IMR-90 (cell line): ENCODE measurements around the gene NLRP14. TPM values are rescaled to one million over a fixed set of nuclear protein-coding genes. Genes with fewer than 3 reads are reported as not detected.

Experiments
- ATAC-seq: fragments of 200-7000 bp; cut with Tn5 transposase; 2 replicates; pipeline ENCODE4 v1.9.1; 2020; ENCODE audit warnings: low read depth, mild to moderate bottlenecking, moderate library complexity
- BruUV-seq: library from RNA; stranded (reverse); fragments of 400-500 nt; replicated peaks from 2 replicates; lab custom pipeline; 2021; lab: Mats Ljungman, UMichigan
- CTCF ChIA-PET: fragments of 300-600 bp; formaldehyde crosslinking; extraction: SDS; loops from one replicate; lab custom pipeline; 2021; ENCODE audit warnings: antibody characterized with exemption; lab: Yijun Ruan, JAX
- POLR2A ChIA-PET: fragments of 300-600 bp; sonication (Branson Sonifier 250); formaldehyde crosslinking; loops from one replicate; lab custom pipeline; 2022; ENCODE audit warnings: antibody characterized with exemption; ENCODE audit not compliant: unreplicated experiment; lab: Charles Lee
- DNase-seq: peaks from one replicate; pipeline ENCODE4 v3.0.0; 2013
- H2AFZ ChIP-seq: replicated peaks from 2 replicates; pipeline ENCODE3; 2013; ENCODE audit warnings: low read length, mild to moderate bottlenecking; ENCODE audit not compliant: poor library complexity
- H2AK5ac ChIP-seq: 2 replicates; pipeline ENCODE4 v1.6.1; 2013; ENCODE audit warnings: low read depth, low read length, inconsistent platforms
- H2AK9ac ChIP-seq: replicated peaks from 2 replicates; pipeline ENCODE3; 2013; ENCODE audit warnings: mild to moderate bottlenecking, low read depth, low read length, moderate library complexity; ENCODE audit not compliant: poor library complexity
- H2BK120ac ChIP-seq: 2 replicates; pipeline ENCODE4 v1.6.1; 2013; ENCODE audit warnings: low read depth, low read length, inconsistent platforms
- H2BK15ac ChIP-seq: 3 replicates; pipeline ENCODE4 v1.6.1; 2013; ENCODE audit warnings: low read depth, low read length, inconsistent platforms
- H2BK20ac ChIP-seq: 2 replicates; pipeline ENCODE4 v1.6.1; 2013; ENCODE audit warnings: low read depth, mild to moderate bottlenecking, inconsistent platforms, low read length, moderate library complexity
- H2BK5ac ChIP-seq: 2 replicates; pipeline ENCODE4 v1.6.1; 2013; ENCODE audit warnings: mild to moderate bottlenecking, low read depth, low read length, inconsistent platforms; ENCODE audit not compliant: poor library complexity, severe bottlenecking
- H3K14ac ChIP-seq: replicated peaks from 2 replicates; pipeline ENCODE4 v1.6.1; 2013; ENCODE audit warnings: low read depth, low read length, inconsistent platforms
- H3K18ac ChIP-seq: 2 replicates; pipeline ENCODE4 v1.6.1; 2013; ENCODE audit warnings: low read depth, low read length, control low read depth
- H3K23ac ChIP-seq: 2 replicates; pipeline ENCODE4 v1.6.1; 2013; ENCODE audit warnings: low read depth, low read length, inconsistent platforms
- H3K27ac ChIP-seq: 2 replicates; pipeline ENCODE4 v1.5.1; 2013; ENCODE audit warnings: mild to moderate bottlenecking, control low read depth, low read length; ENCODE audit not compliant: insufficient read depth
- H3K27me3 ChIP-seq: 2 replicates; pipeline ENCODE4 v1.6.1; 2013; ENCODE audit warnings: low read length; ENCODE audit not compliant: control insufficient read depth, insufficient read depth
- H3K36me3 ChIP-seq: 2 replicates; pipeline ENCODE4 v1.6.1; 2013; ENCODE audit warnings: low read length, mixed read lengths; ENCODE audit not compliant: control insufficient read depth, insufficient read depth
- H3K4ac ChIP-seq: 2 replicates; pipeline ENCODE4 v1.6.1; 2013; ENCODE audit warnings: low read depth, low read length, inconsistent platforms
- H3K4me1 ChIP-seq: 2 replicates; pipeline ENCODE4 v1.6.1; 2013; ENCODE audit warnings: low read length, mixed read lengths; ENCODE audit not compliant: control insufficient read depth, insufficient read depth
- H3K4me2 ChIP-seq: 2 replicates; pipeline ENCODE4 v1.6.1; 2013; ENCODE audit warnings: low read depth, mild to moderate bottlenecking, control low read depth, low read length, moderate library complexity
- H3K4me3 ChIP-seq: 2 replicates; pipeline ENCODE4 v1.5.1; 2013; ENCODE audit warnings: low read depth, mild to moderate bottlenecking, control low read depth, low read length, moderate library complexity; ENCODE audit not compliant: insufficient read depth
- H3K56ac ChIP-seq: 2 replicates; pipeline ENCODE4 v1.6.1; 2013; ENCODE audit warnings: low read length, inconsistent platforms; ENCODE audit not compliant: insufficient read depth; ENCODE audit errors: extremely low read depth
- H3K79me1 ChIP-seq, 2 experiments: 2 replicates each; pipeline ENCODE4 v1.6.1; 2013; ENCODE audit warnings: low read length in 2 of 2, inconsistent platforms in 1 of 2, low read depth in 1 of 2
- H3K9ac ChIP-seq: 2 replicates; pipeline ENCODE4 v1.6.1; 2013; ENCODE audit warnings: low read depth, low read length, control low read depth
- H3K9me1 ChIP-seq: 2 replicates; pipeline ENCODE4 v1.6.1; 2013; ENCODE audit warnings: low read length, inconsistent platforms; ENCODE audit not compliant: insufficient read depth
- H3K9me3 ChIP-seq: 2 replicates; pipeline ENCODE4 v1.6.1; 2013; ENCODE audit warnings: low read length; ENCODE audit not compliant: control insufficient read depth, insufficient read depth
- H4K20me1 ChIP-seq: 2 replicates; pipeline ENCODE4 v1.6.1; 2013; ENCODE audit warnings: low read length, inconsistent platforms; ENCODE audit not compliant: insufficient read depth
- H4K5ac ChIP-seq: 2 replicates; pipeline ENCODE4 v1.6.1; 2013; ENCODE audit warnings: mild to moderate bottlenecking, low read depth, low read length, control low read depth
- H4K8ac ChIP-seq, 2 experiments: 2 replicates each; pipeline ENCODE4 v1.6.1; 2013; ENCODE audit warnings: low read depth in 2 of 2, low read length in 2 of 2, control low read depth in 1 of 2, inconsistent platforms in 1 of 2
- H4K91ac ChIP-seq: 2 replicates; pipeline ENCODE4 v1.6.1; 2013; ENCODE audit warnings: low read depth, low read length, inconsistent platforms; ENCODE audit not compliant: insufficient read depth
- FOS ChIP-seq: fragments of 150-350 bp; IDR thresholded peaks from 2 replicates; pipeline ENCODE4 v1.6.1; 2016; ENCODE audit warnings: low read depth, low read length
- POLR2A ChIP-seq: IDR thresholded peaks from 2 replicates; pipeline ENCODE4 v1.6.1; 2012; ENCODE audit warnings: mild to moderate bottlenecking, low read depth, low read length
- RCOR1 ChIP-seq: IDR thresholded peaks from 2 replicates; pipeline ENCODE4 v1.6.1; 2012; ENCODE audit warnings: mild to moderate bottlenecking, low read length, improper control_type of control experiment; ENCODE audit not compliant: insufficient replicate concordance
- RFX5 ChIP-seq: IDR thresholded peaks from 2 replicates; pipeline ENCODE4 v1.8.0; 2012; ENCODE audit warnings: low read depth, mild to moderate bottlenecking, low read length, moderate library complexity
- WGBS, 2 experiments: methylation state at CpG; one replicate each; pipeline versions ENCODE4 v1.1.5 to v1.1.7; 2013; ENCODE audit warnings: missing lambda C conversion rate in 2 of 2; ENCODE audit not compliant: insufficient read length in 1 of 2; ENCODE audit errors: extremely low coverage in 2 of 2; 5-methylcytosine and 5-hydroxymethylcytosine counted together
- dilution Hi-C: fragments of 300-500 bp; cut with HindIII; formaldehyde crosslinking; loops from one replicate; pipeline ENCODE4 v1.14.3; 2018; ENCODE audit warnings: low sequenced_read_pairs; ENCODE audit not compliant: unreplicated experiment
- in situ Hi-C: fragments of 300-500 bp; cut with MboI; formaldehyde crosslinking; loops from 3 replicates; pipeline ENCODE4 v1.14.3; 2019; ENCODE audit warnings: low sequenced_read_pairs, inconsistent platforms, mixed read lengths
- intact Hi-C: fragments of 100-400 bp; cut with micrococcal nuclease; formaldehyde crosslinking; loops from 2 replicates; pipeline ENCODE4 v1.10.0; 2022
- polyA plus RNA-seq, 3 experiments: library from polyadenylated mRNA; depleted of rRNA; stranded (reverse); fragments of >200 nt; gene quantifications; 2 replicates each; pipeline ENCODE4 v1.2.3, GENCODE V29; 2012; ENCODE audit warnings: low replicate concordance in 1 of 3
- total RNA-seq: library from RNA; depleted of rRNA; stranded (reverse); fragments of >200 nt; gene quantifications from 2 replicates; pipeline ENCODE4 v1.2.3, GENCODE V29; 2012

The NLRP14 gene
- total and polyA plus RNA-seq, 2 of the 4 experiments (the other 2 are of a cell fraction), result under 0.01 TPM; not detected in 1

GRCh38 chr11:7060868-7061267 lies 40.6 kb downstream of the NLRP14 start:
- no peak overlapping the region for H2AK9ac ChIP-seq
- no peaks in the 10 kb centered on the region for H3K79me1 ChIP-seq
- H4K20me1 ChIP-seq, result no peaks in the 10 kb centered on the region
- no peak overlapping the region for H2AK5ac ChIP-seq
- no peaks in the 10 kb centered on the region for H3K9me1 ChIP-seq
- H2BK20ac ChIP-seq, result no peak overlapping the region
- WGBS, 2 experiments, result no CpG with 5 or more reads among the region's 1 CpG
- ChIA-PET POLR2A (no interaction called here), CTCF (no interaction called here)
- H3K18ac ChIP-seq, result no peak overlapping the region
- H2BK120ac ChIP-seq, result no peak overlapping the region
- intact Hi-C loops (no loop called here), dilution Hi-C loops (no loop called here), in situ Hi-C loops (no loop called here)
- TF ChIP-seq FOS, result peak; percentile 29; the same call in 1 of the 2 replicates
- TF ChIP-seq RCOR1, result no peak
- no peak for TF ChIP-seq POLR2A
- no peak for TF ChIP-seq RFX5
- H3K4me1 ChIP-seq, result no peaks in the 10 kb centered on the region
- no peak overlapping the region for H3K4ac ChIP-seq
- no peak overlapping the region for H2AFZ ChIP-seq
- no peaks in the 10 kb centered on the region for H3K27me3 ChIP-seq
- no peak overlapping the region for H4K5ac ChIP-seq
- peak; percentile 58 for DNase-seq
- no TSS peak for BruUV-seq
- no peak overlapping the region for H4K91ac ChIP-seq
- no peak overlapping the region for H3K56ac ChIP-seq
- H3K14ac ChIP-seq, result no peak overlapping the region
- no peak overlapping the region for H3K4me3 ChIP-seq
- no peak overlapping the region for H3K4me2 ChIP-seq
- no peak overlapping the region for H3K23ac ChIP-seq
- ATAC-seq, result peak; percentile 62
- no peaks in the 10 kb centered on the region for H3K9me3 ChIP-seq
- H2BK15ac ChIP-seq, result no peak overlapping the region
- no peak overlapping the region for H4K8ac ChIP-seq
- no peak overlapping the region for H3K9ac ChIP-seq
- H2BK5ac ChIP-seq, result no peak overlapping the region
- no peaks in the 10 kb centered on the region for H3K36me3 ChIP-seq
- no peak overlapping the region for H3K27ac ChIP-seq
